ENCODE data around the gene PARK7. TPM values are rescaled to one million over a fixed set of nuclear protein-coding genes. Genes with fewer than 3 reads are reported as not detected.

Gene PARK7
- total RNA-seq, 1 experiment from 2014 or later: 207 TPM

- no peaks in the 10 kb centered on the region for H3K9me3 Mint-ChIP-seq (ENCODE audit: low read depth, unreplicated experiment)
- TSS peak; percentile 4 for BruUV-seq (replicated peaks)
Measured at GRCh38 chr1:7964476-7964875, 3.0 kb downstream of the PARK7 start.

GRCh38 chr1:7967196-7967595 lies 5.7 kb downstream of the PARK7 start:
- Mint-ChIP-seq H3K4me3 (ENCODE audit: low read depth, unreplicated experiment) (no peak overlapping the region), H3K36me3 (ENCODE audit: insufficient read depth, unreplicated experiment) (peaks cover 44% of the 10 kb centered on the region), H3K27ac (ENCODE audit: unreplicated experiment) (no peak overlapping the region), H3K9me3 (ENCODE audit: low read depth, unreplicated experiment) (no peaks in the 10 kb centered on the region), H3K4me1 (ENCODE audit: low read depth, unreplicated experiment) (peaks cover 8% of the 10 kb centered on the region), H3K27me3 (ENCODE audit: unreplicated experiment) (no peaks in the 10 kb centered on the region)
- no TSS peak for BruUV-seq (replicated peaks)
- CTCF ChIA-PET: no interaction called here
- intact Hi-C loops (cut with micrococcal nuclease; ENCODE audit: unreplicated experiment): no loop called here
- no peak for TF ChIP-seq CTCF (IDR thresholded peaks at IDR 0.05; ENCODE audit: unreplicated experiment)
- DNase-seq: no peak

More at GRCh38 chr1:7964476-7964875, 3.0 kb downstream of the PARK7 start:
- H3K4me1 Mint-ChIP-seq (ENCODE audit: low read depth, unreplicated experiment): peaks cover 8% of the 10 kb centered on the region
- H3K27me3 Mint-ChIP-seq (ENCODE audit: unreplicated experiment): no peaks in the 10 kb centered on the region
- no peak for TF ChIP-seq CTCF (IDR thresholded peaks at IDR 0.05; ENCODE audit: unreplicated experiment)
- H3K27ac Mint-ChIP-seq (ENCODE audit: unreplicated experiment): no peak overlapping the region
- peaks cover 49% of the 10 kb centered on the region for H3K36me3 Mint-ChIP-seq (ENCODE audit: insufficient read depth, unreplicated experiment)
- intact Hi-C loops (cut with micrococcal nuclease; ENCODE audit: unreplicated experiment): no loop called here
- CTCF ChIA-PET: no interaction called here
- H3K4me3 Mint-ChIP-seq (ENCODE audit: low read depth, unreplicated experiment): no peak overlapping the region
- DNase-seq: no peak

- H3K27ac Mint-ChIP-seq (ENCODE audit: unreplicated experiment): no peak overlapping the region
- H3K4me1 Mint-ChIP-seq (ENCODE audit: low read depth, unreplicated experiment): peaks cover 8% of the 10 kb centered on the region
- no peaks in the 10 kb centered on the region for H3K27me3 Mint-ChIP-seq (ENCODE audit: unreplicated experiment)
- H3K9me3 Mint-ChIP-seq (ENCODE audit: low read depth, unreplicated experiment): no peaks in the 10 kb centered on the region
- H3K4me3 Mint-ChIP-seq (ENCODE audit: low read depth, unreplicated experiment): no peak overlapping the region
- no TSS peak for BruUV-seq (replicated peaks)
- DNase-seq: no peak
- TF ChIP-seq CTCF (IDR thresholded peaks at IDR 0.05; ENCODE audit: unreplicated experiment): no peak
- intact Hi-C loops (cut with micrococcal nuclease; ENCODE audit: unreplicated experiment): no loop called here
- CTCF ChIA-PET: no interaction called here
- peaks cover 39% of the 10 kb centered on the region for H3K36me3 Mint-ChIP-seq (ENCODE audit: insufficient read depth, unreplicated experiment)
Measured at GRCh38 chr1:7967651-7968050, 6.1 kb downstream of the PARK7 start.

GRCh38 chr1:7970246-7970645 lies 8.7 kb downstream of the PARK7 start:
- H3K4me3 Mint-ChIP-seq (ENCODE audit: low read depth, unreplicated experiment): no peak overlapping the region

More at GRCh38 chr1:7970246-7970645, 8.7 kb downstream of the PARK7 start:
- Mint-ChIP-seq H3K27me3 (ENCODE audit: unreplicated experiment) (no peaks in the 10 kb centered on the region), H3K9me3 (ENCODE audit: low read depth, unreplicated experiment) (no peaks in the 10 kb centered on the region), H3K27ac (ENCODE audit: unreplicated experiment) (no peak overlapping the region), H3K4me1 (ENCODE audit: low read depth, unreplicated experiment) (peaks cover 8% of the 10 kb centered on the region), H3K36me3 (ENCODE audit: insufficient read depth, unreplicated experiment) (peaks cover 36% of the 10 kb centered on the region)
- no TSS peak for BruUV-seq (replicated peaks)
- DNase-seq: no peak
- intact Hi-C loops (cut with micrococcal nuclease; ENCODE audit: unreplicated experiment): no loop called here
- TF ChIP-seq CTCF (IDR thresholded peaks at IDR 0.05; ENCODE audit: unreplicated experiment): no peak
- CTCF ChIA-PET: no interaction called here

Measured in Calu3 (cell line).